ENCODE measurements around the gene FILIP1L.
A peak's percentile ranks its signal among the peaks of the same experiment; 100 is the strongest.
"Not testable (repeated sequence)": the region's sequence is repeated elsewhere in the genome, so short reads cannot be mapped to it uniquely, and the experiment has no call there.

Gene FILIP1L

DNA sequence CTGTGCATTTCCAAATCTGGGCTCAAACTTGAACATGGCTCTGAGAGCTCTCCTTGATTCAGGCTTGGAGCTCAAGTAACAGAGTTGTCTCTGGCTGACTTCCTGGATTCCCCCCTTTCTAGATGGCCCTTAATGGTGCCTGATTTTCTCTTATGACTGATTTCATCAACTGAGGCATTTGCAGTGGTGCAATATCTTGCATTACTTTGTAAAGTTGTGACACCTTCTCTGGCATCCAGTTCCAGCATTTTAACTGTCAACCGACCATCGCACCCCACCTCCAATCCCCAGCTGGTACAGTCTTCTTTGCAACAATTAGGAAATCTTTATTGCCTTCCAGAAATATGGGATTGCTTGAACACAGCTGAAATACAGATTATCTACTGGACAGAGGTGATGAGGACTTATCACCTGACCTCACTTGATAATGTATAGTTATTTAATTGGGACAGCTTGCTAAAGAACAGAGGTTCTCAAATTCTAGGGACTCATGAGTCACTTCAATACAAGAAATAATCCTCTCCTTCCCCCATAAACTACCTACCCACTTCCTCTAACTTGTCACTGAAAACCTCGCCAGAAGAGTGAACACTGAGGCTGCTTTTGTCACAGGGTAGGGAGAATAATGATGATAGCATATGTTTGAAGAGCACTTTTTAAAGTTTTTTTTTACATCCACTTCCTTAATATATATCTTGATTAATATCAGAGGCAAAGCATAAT lies 41.8 kb downstream of the FILIP1L start:
- peak; percentile 58 for DNase-seq

GRCh38 chr3:100069472-100069871 lies 44.8 kb downstream of the FILIP1L start:
- no peak for DNase-seq

DNA sequence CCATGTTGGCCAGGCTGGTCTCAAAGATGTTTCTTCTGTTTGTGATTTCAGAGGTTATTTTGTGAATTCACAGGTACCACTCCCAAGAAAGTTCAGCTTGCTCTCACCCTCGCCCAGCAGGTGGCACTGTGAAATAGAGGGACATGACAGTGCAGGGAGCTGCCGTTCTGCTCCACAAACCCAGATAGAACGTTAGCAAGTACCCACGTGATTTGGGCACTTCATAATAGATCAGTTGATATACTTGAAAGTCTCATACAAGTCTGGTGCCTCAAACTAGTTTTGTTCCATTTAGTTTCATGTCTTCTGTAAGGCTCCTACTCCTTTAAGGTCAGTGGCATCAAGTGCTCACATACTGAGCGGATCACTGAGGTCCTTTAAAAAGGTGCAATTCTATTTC lies 45.5 kb downstream of the FILIP1L start:
- DNase-seq, result peak; percentile 81

DNA sequence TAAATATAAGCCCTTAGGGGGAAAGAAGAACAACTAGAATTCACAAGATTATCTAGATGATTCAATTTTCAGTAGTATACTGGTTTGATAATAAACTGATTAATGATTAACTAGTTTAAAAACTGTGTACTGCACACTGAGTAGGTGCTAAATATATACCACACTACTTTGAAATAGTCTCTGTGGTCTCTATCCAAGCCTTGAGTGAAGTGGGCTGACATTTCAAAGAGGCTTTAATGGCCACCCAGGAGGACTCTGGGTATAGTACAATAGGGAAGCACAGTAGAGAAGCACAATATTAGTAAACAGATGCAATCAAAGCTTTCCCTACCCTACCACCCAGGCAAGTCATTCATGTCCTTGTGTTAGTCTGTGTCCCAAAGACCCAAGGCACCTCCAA lies 46.7 kb downstream of the FILIP1L start:
- DNase-seq, result no peak

- DNase-seq, result no peak
Measured at GRCh38 chr3:100063929-100064461, 50.3 kb downstream of the FILIP1L start.

GRCh38 chr3:100062665-100063064 lies 51.6 kb downstream of the FILIP1L start:
- no peak for DNase-seq

- peak; percentile 13 for DNase-seq
Measured at GRCh38 chr3:100060685-100061484, 53.4 kb downstream of the FILIP1L start.

GRCh38 chr3:100059472-100059871 lies 54.8 kb downstream of the FILIP1L start:
- no peak for DNase-seq

DNA sequence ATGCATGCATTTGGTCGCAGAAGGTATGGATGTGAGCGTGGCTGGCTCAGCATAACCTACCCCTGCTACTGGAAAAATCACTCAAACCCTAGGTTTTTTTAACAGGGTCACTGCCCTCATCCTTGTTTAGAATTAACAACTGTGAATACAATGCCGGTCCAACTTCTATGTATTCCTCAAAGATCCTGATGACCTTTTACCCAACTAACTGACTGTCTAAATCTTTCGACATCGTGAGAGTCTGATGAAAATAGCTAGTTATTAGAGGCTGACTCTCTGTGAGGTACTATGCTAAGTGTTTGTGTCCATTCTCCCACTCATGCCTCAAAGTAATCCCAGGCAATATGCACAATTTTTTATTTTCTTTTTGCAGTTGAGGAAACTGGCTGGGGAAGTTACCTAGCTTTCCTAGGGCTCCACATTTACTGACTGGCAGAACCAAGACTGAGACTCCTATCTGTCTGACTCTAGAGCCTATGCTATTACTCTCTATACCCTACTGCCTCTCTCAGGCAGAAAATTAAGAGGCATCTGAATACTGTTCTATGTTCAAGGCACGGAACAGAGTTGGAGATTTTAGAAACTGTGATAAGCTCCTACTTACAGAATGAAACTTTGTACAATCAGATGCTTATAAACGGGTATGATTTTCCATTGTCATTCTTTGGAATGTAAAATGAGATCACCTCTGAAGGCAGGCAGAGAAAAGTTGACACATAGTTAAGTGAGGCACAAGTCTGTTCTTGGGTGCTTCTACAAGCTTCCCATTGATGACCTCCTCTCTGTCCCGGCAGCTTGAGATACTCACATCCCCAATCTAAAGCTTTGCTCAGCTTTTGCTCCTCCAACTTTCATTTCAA lies 56.4 kb downstream of the FILIP1L start:
- DNase-seq, result no peak

- no peak for DNase-seq
Measured at GRCh38 chr3:100053951-100054620, 60.2 kb downstream of the FILIP1L start.

DNA sequence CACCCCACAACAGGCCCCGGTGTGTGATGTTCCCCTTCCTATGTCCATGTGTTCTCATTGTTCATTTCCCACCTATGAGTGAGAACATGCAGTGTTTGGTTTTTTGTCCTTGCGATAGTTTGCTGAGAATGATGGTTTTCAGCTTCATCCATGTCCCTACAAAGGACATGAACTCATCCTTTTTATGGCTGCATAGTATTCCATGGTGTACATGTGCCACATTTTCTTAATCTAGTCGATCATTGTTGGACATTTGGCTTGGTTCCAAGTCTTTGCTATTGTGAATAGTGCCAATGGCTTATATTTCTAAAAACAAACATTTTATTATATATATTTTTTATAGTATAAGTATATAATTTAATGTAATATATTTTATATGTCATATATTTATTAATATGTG lies 62.8 kb downstream of the FILIP1L start:
- not testable (repeated sequence) for DNase-seq

DNA sequence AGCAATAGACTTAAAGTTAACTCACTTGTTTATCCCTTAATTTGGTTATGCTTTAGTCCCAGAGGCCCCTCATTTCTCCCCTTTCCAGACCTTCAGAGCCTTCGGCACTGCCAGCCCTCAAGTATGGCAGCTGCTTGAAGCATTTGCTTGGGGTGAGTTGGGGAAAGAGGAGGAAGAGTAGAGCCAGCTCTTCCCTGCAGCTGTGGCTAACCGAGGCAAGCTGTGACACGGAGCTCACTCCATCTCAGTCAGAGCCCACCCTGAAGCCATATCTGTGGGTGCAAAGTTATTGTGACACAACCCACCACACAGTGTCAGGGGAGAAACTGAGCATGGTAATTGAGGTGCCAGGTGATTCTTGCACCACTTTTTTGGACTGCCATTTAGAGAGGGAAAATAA lies 66.1 kb downstream of the FILIP1L start:
- no peak for DNase-seq

DNA sequence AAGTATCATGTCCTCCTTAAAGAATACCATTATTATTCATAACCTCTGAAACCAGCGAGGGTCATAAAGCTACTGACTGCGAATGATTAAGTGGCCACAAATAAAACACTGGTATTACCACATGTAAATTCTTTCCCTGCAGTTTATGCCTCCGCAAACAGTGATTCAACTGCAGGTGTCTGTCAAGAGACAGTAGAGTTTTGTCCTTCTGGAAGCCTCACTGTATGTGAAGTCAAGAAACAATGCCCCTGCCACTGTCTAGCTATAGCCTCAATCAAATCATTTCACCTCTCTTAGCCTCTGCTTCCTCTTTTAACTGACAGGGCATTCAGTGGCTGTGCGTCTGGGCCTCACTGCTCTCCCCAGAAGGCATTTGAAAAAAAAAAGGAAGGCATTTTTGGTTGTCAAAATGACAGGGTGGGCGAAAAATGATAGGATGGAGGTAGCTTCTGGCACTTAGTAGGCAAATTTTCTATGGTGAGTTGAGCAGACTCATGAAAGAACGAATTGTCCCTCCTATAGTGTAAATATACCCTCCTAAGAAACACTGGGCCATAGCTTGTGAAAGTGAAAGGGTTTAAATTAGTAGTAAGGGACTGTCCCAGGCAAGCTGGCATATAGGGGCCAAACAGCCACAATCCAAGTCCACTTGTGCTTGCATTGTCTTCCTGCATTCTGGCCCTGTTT lies 66.7 kb downstream of the FILIP1L start:
- peak; percentile 59 for DNase-seq

- no peak for DNase-seq
Measured at GRCh38 chr3:100046986-100047385, 67.3 kb downstream of the FILIP1L start.

DNA sequence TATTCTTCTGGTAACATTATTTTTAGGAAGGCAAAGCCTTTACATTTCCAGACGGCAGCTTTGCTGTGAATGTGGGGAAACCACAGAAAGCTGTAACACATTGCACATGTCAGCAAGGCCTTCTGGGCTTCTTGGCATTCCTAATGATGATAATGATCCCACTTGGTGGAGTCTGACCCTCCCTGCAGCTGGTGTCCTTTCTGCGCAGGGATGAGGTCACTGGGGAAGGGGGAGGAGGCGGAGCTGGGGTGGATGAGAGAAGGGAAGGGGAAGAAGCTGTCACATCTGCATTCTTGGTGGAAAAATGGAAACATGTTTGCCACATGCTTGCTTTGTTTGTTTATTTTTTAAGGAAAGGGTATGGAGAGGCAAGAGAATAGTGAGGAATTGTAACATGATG lies 68.6 kb downstream of the FILIP1L start:
- DNase-seq, result no peak

DNA sequence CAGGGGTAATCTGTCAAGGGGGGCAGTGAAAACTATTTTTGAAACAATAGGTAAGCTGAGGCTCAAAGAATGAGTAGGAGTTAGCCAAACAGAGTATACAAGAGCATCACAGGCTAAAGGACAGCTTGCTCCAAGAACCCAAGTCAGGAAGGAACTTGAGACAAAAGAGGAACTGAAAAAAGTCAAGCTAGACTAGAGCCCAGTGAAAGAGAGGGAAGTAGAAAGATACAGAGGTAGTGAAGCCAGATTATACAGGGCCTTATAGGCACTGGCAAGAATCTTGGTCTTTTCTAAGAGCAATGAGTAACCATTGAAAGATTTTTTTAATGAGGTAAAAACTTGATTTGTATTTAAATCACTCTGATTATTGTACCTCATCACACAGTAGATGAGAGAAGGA lies 69.9 kb downstream of the FILIP1L start:
- no peak for DNase-seq

DNA sequence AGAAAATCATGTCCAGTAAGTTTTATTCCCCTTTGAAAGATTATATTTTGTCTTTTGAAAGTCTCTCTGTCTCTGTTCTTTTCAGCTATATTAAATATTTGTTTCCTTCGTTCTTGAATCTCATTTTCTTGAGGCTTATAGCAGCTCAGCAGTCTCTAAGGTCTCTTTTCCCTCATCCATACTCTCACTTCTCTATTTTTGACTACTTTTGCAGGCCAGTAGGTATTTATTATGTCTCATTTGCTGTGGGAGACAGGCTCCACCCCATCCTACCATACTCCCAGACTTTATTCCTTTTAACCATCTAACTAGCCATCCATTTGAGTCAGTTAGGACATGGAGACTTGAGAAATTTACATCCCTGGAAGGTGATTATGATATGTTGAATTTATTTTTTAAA lies 71.0 kb downstream of the FILIP1L start:
- DNase-seq, result no peak

DNA sequence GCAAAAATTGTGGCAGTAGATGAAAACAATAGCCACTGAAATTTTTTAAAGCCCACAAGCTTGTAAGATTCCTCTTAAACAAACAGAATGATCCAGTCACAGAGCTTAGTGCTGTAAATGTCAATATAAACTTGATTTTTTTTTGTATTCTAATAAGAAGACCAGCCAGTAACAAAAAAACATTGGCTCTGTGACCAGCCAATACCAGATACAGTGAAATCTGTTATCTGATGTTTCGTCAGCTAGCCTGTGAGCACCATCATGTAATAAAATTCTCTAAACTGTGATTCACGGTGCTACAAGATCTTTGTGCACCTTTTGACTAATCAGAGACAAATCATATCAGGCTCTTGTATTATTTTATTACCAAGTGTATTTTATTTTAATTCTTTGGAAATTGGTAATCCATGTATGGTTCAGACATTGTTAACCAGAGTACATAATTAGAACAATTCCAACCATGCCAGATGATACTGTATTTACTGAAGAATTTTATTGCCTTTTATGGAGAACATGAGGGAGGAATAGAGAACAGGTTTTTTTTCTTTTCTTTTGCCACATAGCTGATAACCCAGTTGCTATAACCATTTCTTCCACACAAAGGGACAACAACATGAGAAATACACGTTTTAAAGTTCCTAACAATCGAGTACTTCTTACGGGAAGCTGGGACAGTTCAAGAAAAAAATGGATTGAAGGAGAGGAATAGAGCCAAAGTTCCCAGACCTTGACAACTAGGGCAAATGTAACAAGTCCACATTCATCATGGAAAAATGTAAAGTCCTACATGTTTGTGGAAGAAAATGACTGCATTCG lies 71.9 kb downstream of the FILIP1L start:
- DNase-seq, result no peak

GRCh38 chr3:100041328-100041749 lies 73.0 kb downstream of the FILIP1L start:
- DNase-seq, result no peak

- no peak for DNase-seq
Measured at GRCh38 chr3:100040451-100041225, 73.7 kb downstream of the FILIP1L start.
